Muscle of leg (tissue), 11 donors: ENCODE measurements around the gene PCAT7. TPM values are rescaled to one million over a fixed set of nuclear protein-coding genes. Genes with fewer than 3 reads are reported as not detected.

ENCODE experiments used
- DNase-seq: peaks from one replicate; pipeline ENCODE4 v3.0.0; 2013
- H3K27ac ChIP-seq: one replicate; pipeline ENCODE4 v1.5.1; 2013; ENCODE audit warnings: mild to moderate bottlenecking, low read length, control low read depth
- H3K27me3 ChIP-seq: one replicate; pipeline ENCODE4 v1.6.1; 2013; ENCODE audit warnings: low read length; ENCODE audit not compliant: control insufficient read depth, insufficient read depth
- H3K36me3 ChIP-seq: one replicate; pipeline ENCODE4 v1.6.1; 2013; ENCODE audit warnings: low read length; ENCODE audit not compliant: control insufficient read depth, insufficient read depth
- H3K4me1 ChIP-seq: one replicate; pipeline ENCODE4 v1.6.1; 2013; ENCODE audit warnings: low read length; ENCODE audit not compliant: control insufficient read depth, insufficient read depth
- H3K4me3 ChIP-seq: one replicate; pipeline ENCODE4 v1.5.1; 2013; ENCODE audit warnings: low read length, control low read depth
- H3K9me3 ChIP-seq: replicated peaks from 2 replicates; pipeline ENCODE4 v1.6.1; 2013; ENCODE audit warnings: low read depth, low read length; ENCODE audit not compliant: control insufficient read depth
- WGBS: methylation state at CpG from one replicate; pipeline ENCODE4 v1.1.5; 2013; ENCODE audit warnings: missing lambda C conversion rate; ENCODE audit not compliant: insufficient coverage; 5-methylcytosine and 5-hydroxymethylcytosine counted together
- polyA plus RNA-seq, 8 donors: library from polyadenylated mRNA; unstranded; fragments of 120-200 nt; gene quantifications; one replicate each; pipeline versions ENCODE4 v1.2.1 to v1.2.3, GENCODE V29; 2013; ENCODE audit warnings: inconsistent platforms in 1 of 8, low replicate concordance in 1 of 8; ENCODE audit not compliant: insufficient read length in 8 of 8, insufficient read depth in 1 of 8
- total RNA-seq: library from RNA; stranded (reverse); fragments of 120-200 nt; gene quantifications from one replicate; pipeline ENCODE4 v1.2.4, GENCODE V29; 2013

The PCAT7 gene
- total and polyA plus RNA-seq, 9 donors, result 0.13 to 12.0 (median 4.9) TPM

GRCh38 chr9:94619026-94619425 lies 64.1 kb downstream of the PCAT7 start:
- Histone ChIP-seq H3K27me3 (no peaks in the 10 kb centered on the region), H3K4me1 (peaks cover 12% of the 10 kb centered on the region), H3K4me3 (no peak overlapping the region), H3K9me3 (no peaks in the 10 kb centered on the region), H3K27ac (no peak overlapping the region), H3K36me3 (no peaks in the 10 kb centered on the region)
- WGBS, result no CpG with 5 or more reads among the region's 4 CpGs
- DNase-seq, result no peak

Other genes with a start within 250 kb of the PCAT7 start
- not detected for gene NUTM2F, start 226.4 kb upstream of the PCAT7 start, total RNA-seq
- gene NUTM2F, start 226.4 kb upstream of the PCAT7 start, polyA plus RNA-seq, result not detected
- 105 TPM for gene FBP2, start 38.7 kb downstream of the PCAT7 start, total RNA-seq
- 100 to 1,000 TPM in 1 of 8 donors, 10 to 100 TPM in 7; 35.3 to 103 (median 74.1) TPM for gene FBP2, start 38.7 kb downstream of the PCAT7 start, polyA plus RNA-seq
- gene FBP1, start 84.4 kb downstream of the PCAT7 start, total RNA-seq, result 0.53 TPM
- gene FBP1, start 84.4 kb downstream of the PCAT7 start, polyA plus RNA-seq, result 10 to 100 TPM in 1 of 8 donors, 1 to 10 TPM in 2, under 1 TPM in 5; 0.51 to 10.4 (median 0.84) TPM
- gene AOPEP, start 171.6 kb downstream of the PCAT7 start, total RNA-seq, result 52.3 TPM
- 10 to 100 TPM; 35.0 to 48.9 (median 41.5) TPM for gene AOPEP, start 171.6 kb downstream of the PCAT7 start, polyA plus RNA-seq